Panc1 (cell line): ENCODE results near the gene BACE2. TPM values are rescaled to one million over a fixed set of nuclear protein-coding genes. Genes with fewer than 3 reads are reported as not detected.
"Not testable (repeated sequence)": the region's sequence is repeated elsewhere in the genome, so short reads cannot be mapped to it uniquely, and the experiment has no call there.

Source experiments
- ATAC-seq: fragments of 200-7000 bp; cut with Tn5 transposase; 2 replicates; pipeline ENCODE4 v1.9.1; 2020; ENCODE audit warnings: mild to moderate bottlenecking, moderate library complexity
- BruUV-seq: library from RNA; stranded (reverse); fragments of 400-500 nt; replicated peaks from 2 replicates; lab custom pipeline; 2021; lab: Mats Ljungman, UMichigan
- CTCF ChIA-PET: fragments of 300-600 bp; sonication (Branson Sonifier 250); formaldehyde crosslinking; loops from one replicate; lab custom pipeline; 2022; ENCODE audit warnings: antibody characterized with exemption; lab: Charles Lee
- POLR2A ChIA-PET: fragments of 300-600 bp; sonication (Branson Sonifier 250); formaldehyde crosslinking; loops from one replicate; lab custom pipeline; 2022; ENCODE audit warnings: antibody characterized with exemption; lab: Charles Lee
- DNase-seq: peaks from one replicate; pipeline ENCODE4 v3.0.0-alpha.2; 2010; ENCODE audit warnings: low read depth, low spot score
- H3K27ac ChIP-seq: 2 replicates; pipeline ENCODE4 v1.5.1; 2011; ENCODE audit warnings: mild to moderate bottlenecking, low read length, inconsistent platforms
- H3K27me3 ChIP-seq: fragments of 200-500 bp; sonication (Bioruptor generic); 2 replicates; pipeline ENCODE4 v1.6.0; 2014; ENCODE audit warnings: low read length, inconsistent platforms; ENCODE audit not compliant: control insufficient read depth, insufficient read depth
- H3K36me3 ChIP-seq: fragments of 200-500 bp; sonication (Bioruptor generic); 2 replicates; pipeline ENCODE4 v1.5.1; 2014; ENCODE audit warnings: inconsistent platforms, mild to moderate bottlenecking, low read length, moderate library complexity; ENCODE audit not compliant: control insufficient read depth, insufficient read depth
- H3K4me1 ChIP-seq: 2 replicates; pipeline ENCODE4 v1.5.1; 2011; ENCODE audit warnings: inconsistent platforms, mild to moderate bottlenecking, low read length, moderate library complexity; ENCODE audit not compliant: control insufficient read depth, insufficient read depth
- H3K4me3 ChIP-seq, 2 experiments: 2 replicates each; pipeline ENCODE4 v1.5.1; 2011 to 2012; ENCODE audit warnings: low read depth in 2 of 2, low read length in 2 of 2, mild to moderate bottlenecking in 2 of 2, inconsistent platforms in 1 of 2, moderate library complexity in 1 of 2
- H3K9me3 ChIP-seq: fragments of 200-500 bp; sonication (Bioruptor generic); 2 replicates; pipeline ENCODE4 v1.5.1; 2014; ENCODE audit warnings: low read depth, mild to moderate bottlenecking, inconsistent platforms, low read length, moderate library complexity; ENCODE audit not compliant: control insufficient read depth, insufficient read depth
- CTCF ChIP-seq: fragments of 450-650 bp; IDR thresholded peaks from 2 replicates; pipeline ENCODE4 v1.5.1; 2017; ENCODE audit warnings: mild to moderate bottlenecking
- POLR2AphosphoS5 ChIP-seq: IDR thresholded peaks from 2 replicates; pipeline ENCODE4 v1.6.1; 2012; ENCODE audit warnings: mild to moderate bottlenecking, low read depth, low read length, moderate library complexity
- REST ChIP-seq, 2 experiments: IDR thresholded peaks; 2 replicates each; pipeline ENCODE4 v1.6.1; 2011 to 2012; ENCODE audit warnings: low read depth in 2 of 2, control low read depth in 1 of 2, low read length in 1 of 2, mild to moderate bottlenecking in 1 of 2, moderate library complexity in 1 of 2; ENCODE audit not compliant: insufficient read depth in 1 of 2
- SIN3A ChIP-seq: IDR thresholded peaks from 2 replicates; pipeline ENCODE4 v1.6.1; 2012; ENCODE audit warnings: low read depth, mild to moderate bottlenecking, low read length, moderate library complexity, borderline replicate concordance; ENCODE audit not compliant: insufficient read depth
- TCF7L2 ChIP-seq: IDR thresholded peaks from 2 replicates; pipeline ENCODE4 v1.6.1; 2011; ENCODE audit warnings: mild to moderate bottlenecking, low read depth, low read length, inconsistent platforms
- in situ Hi-C: cut with HindIII; loops from 2 replicates; pipeline ENCODE4 v1.10.0; 2016; ENCODE audit warnings: low sequenced_read_pairs, low pct_unique_long_range_greater_than_20kb
- intact Hi-C: fragments of 100-400 bp; cut with micrococcal nuclease; formaldehyde crosslinking; loops from one replicate; pipeline ENCODE4 v1.10.0; 2022; ENCODE audit not compliant: unreplicated experiment
- total RNA-seq: library from RNA; stranded (reverse); gene quantifications from one replicate; pipeline ENCODE4 v1.2.1, GENCODE V29; 2021; ENCODE audit not compliant: unreplicated experiment

Gene BACE2
- total RNA-seq, 1 experiment from 2014 or later = 16.3 TPM

- TF ChIP-seq POLR2AphosphoS5 (no peak), TCF7L2 (no peak), REST (IDR thresholded peaks at IDR 0.05; ENCODE audit: insufficient read depth in 1 of 2, low read depth in 2 of 2, low read length in 1 of 2) (no peak), CTCF (no peak), SIN3A (no peak)
- no peaks in the 10 kb centered on the region for H3K36me3 ChIP-seq
- H3K4me1 ChIP-seq = no peaks in the 10 kb centered on the region
- intact Hi-C loops = no loop called here
- no peak overlapping the region for H3K27ac ChIP-seq
- no peaks in the 10 kb centered on the region for H3K27me3 ChIP-seq
- H3K9me3 ChIP-seq = no peaks in the 10 kb centered on the region
- ChIA-PET CTCF (no interaction called here), POLR2A (no interaction called here)
- H3K4me3 ChIP-seq = no peak overlapping the region
- ATAC-seq (no peak), DNase-seq (no peak)
- no TSS peak for BruUV-seq
- in situ Hi-C loops = no loop called here
These were observed 87.2 kb downstream of the BACE2 start for GRCh38 chr21:41255190-41255589.

GRCh38 chr21:41256231-41256630, 88.3 kb downstream of the BACE2 start:
- POLR2A ChIA-PET, H3K36me3 ChIP-seq, intact Hi-C loops, H3K9me3 ChIP-seq, in situ Hi-C loops, CTCF ChIA-PET, H3K4me3 ChIP-seq, ATAC-seq, DNase-seq, BruUV-seq, H3K27me3 ChIP-seq, H3K4me1 ChIP-seq, H3K27ac ChIP-seq: not testable (repeated sequence)

- H3K4me3 ChIP-seq = no peak overlapping the region
- H3K9me3 ChIP-seq = no peaks in the 10 kb centered on the region
- intact Hi-C loops = no loop called here
- H3K4me1 ChIP-seq = no peaks in the 10 kb centered on the region
- H3K27me3 ChIP-seq = no peaks in the 10 kb centered on the region
- no peak for ATAC-seq
- no peak overlapping the region for H3K27ac ChIP-seq
- BruUV-seq = no TSS peak
- in situ Hi-C loops = no loop called here
- POLR2A ChIA-PET = no interaction called here
- no peaks in the 10 kb centered on the region for H3K36me3 ChIP-seq
- no peak for DNase-seq
- CTCF ChIA-PET = no interaction called here
- no peak for TF ChIP-seq SIN3A
These were observed 89.1 kb downstream of the BACE2 start for GRCh38 chr21:41256771-41257702.
